Measurements from ENCODE around the gene FGD5. TPM values are rescaled to one million over a fixed set of nuclear protein-coding genes. Genes with fewer than 3 reads are reported as not detected.

The FGD5 gene
- total RNA-seq, 1 donor from 2014 or later: 15.3 TPM

DNA sequence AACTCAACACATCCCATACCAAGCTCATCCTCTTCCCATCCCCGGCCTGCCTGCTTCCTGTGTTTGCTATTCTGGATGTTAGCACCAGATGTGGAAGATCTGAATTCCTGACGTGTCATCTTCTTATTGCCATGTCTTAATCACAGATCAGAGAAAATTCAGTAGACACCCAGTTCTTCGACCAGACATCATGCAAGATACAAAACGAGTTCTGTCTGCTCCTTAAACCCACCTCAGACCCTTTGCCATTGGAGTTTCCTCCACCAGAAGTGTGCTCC, 52.0 kb downstream of the FGD5 start:
- no peak overlapping the region for H3K27ac Mint-ChIP-seq
- TF ChIP-seq, protein P1, sequence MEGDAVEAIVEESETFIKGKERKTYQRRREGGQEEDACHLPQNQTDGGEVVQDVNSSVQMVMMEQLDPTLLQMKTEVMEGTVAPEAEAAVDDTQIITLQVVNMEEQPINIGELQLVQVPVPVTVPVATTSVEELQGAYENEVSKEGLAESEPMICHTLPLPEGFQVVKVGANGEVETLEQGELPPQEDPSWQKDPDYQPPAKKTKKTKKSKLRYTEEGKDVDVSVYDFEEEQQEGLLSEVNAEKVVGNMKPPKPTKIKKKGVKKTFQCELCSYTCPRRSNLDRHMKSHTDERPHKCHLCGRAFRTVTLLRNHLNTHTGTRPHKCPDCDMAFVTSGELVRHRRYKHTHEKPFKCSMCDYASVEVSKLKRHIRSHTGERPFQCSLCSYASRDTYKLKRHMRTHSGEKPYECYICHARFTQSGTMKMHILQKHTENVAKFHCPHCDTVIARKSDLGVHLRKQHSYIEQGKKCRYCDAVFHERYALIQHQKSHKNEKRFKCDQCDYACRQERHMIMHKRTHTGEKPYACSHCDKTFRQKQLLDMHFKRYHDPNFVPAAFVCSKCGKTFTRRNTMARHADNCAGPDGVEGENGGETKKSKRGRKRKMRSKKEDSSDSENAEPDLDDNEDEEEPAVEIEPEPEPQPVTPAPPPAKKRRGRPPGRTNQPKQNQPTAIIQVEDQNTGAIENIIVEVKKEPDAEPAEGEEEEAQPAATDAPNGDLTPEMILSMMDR (conservative IDR thresholded peaks at IDR 0.05): no peak
- H3K36me3 Mint-ChIP-seq: no peaks in the 10 kb centered on the region
- no peak for DNase-seq (ENCODE audit: extremely low spot score, unreplicated experiment)
- no peak overlapping the region for H3K4me3 Mint-ChIP-seq
- H3K4me1 Mint-ChIP-seq (ENCODE audit: unreplicated experiment): no peaks in the 10 kb centered on the region
- no peaks in the 10 kb centered on the region for H3K9me3 Mint-ChIP-seq
- H3K27me3 Mint-ChIP-seq: peaks cover 23% of the 10 kb centered on the region

DNA sequence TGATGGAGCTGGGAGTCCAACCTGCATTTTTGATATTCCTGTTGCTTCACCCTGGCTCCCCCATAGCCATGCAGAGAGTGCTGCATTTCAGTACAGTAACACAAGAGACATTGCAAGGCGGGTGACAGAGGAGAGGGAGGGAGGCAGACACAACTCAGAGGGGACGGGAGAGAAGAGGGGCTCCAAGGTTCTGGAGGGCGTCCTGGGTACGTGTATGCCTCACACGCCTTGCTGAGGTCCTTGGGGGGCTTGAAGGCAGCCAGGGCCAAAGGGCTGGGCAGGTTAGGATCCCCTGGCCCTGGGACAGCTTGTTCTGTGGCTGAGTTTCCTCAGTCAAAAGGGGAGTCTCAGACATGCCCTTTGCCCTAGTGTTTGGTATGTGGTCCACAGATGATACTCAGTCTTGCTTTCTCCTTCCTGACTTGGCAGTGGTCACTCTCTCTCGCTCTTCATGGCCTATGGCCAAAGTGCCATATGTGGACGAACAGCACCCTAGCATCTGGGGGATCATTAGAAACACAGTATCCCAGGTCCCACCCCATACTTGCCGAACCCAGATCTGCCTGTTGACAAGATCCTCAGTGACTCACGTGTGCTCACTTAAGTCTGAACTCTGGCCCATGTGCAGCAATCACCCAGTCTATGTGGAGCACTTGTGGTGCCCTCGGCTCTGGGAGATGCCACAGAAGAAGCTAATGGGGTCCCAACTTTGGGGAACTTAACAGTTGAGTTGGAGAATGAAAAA, 52.9 kb downstream of the FGD5 start:
- H3K9me3 Mint-ChIP-seq: no peaks in the 10 kb centered on the region
- H3K4me3 Mint-ChIP-seq: no peak overlapping the region
- H3K36me3 Mint-ChIP-seq: no peaks in the 10 kb centered on the region
- TF ChIP-seq, protein P1 (conservative IDR thresholded peaks at IDR 0.05): no peak
- H3K27ac Mint-ChIP-seq: no peak overlapping the region
- H3K4me1 Mint-ChIP-seq (ENCODE audit: unreplicated experiment): peaks cover 2% of the 10 kb centered on the region
- DNase-seq (ENCODE audit: extremely low spot score, unreplicated experiment): no peak
- peaks cover 23% of the 10 kb centered on the region for H3K27me3 Mint-ChIP-seq

DNA sequence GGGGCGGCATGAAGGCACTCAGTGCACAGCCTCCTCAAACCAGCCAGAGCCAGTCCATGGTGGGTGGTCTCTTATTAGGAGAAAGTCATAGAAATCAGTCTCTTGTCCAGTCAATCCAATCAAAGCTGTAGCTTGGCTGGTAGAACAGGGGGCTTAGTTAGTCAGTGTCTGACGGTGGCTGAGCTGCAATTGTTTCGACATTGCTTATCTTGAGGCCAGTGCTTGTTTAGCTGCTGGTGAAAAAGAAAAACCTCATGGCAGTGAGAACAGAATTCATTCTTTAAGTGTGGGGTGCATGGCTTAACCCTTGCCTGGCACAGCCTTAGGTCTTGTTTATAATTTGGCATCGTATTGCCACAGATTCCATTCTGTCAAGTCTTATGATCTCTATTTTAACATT, 53.9 kb downstream of the FGD5 start:
- no peaks in the 10 kb centered on the region for H3K9me3 Mint-ChIP-seq
- H3K4me3 Mint-ChIP-seq: no peak overlapping the region
- H3K27me3 Mint-ChIP-seq: peaks cover 17% of the 10 kb centered on the region
- TF ChIP-seq, protein P1 (conservative IDR thresholded peaks at IDR 0.05): no peak
- peaks cover 12% of the 10 kb centered on the region for H3K4me1 Mint-ChIP-seq (ENCODE audit: unreplicated experiment)
- H3K36me3 Mint-ChIP-seq: no peaks in the 10 kb centered on the region
- no peak for DNase-seq (ENCODE audit: extremely low spot score, unreplicated experiment)
- H3K27ac Mint-ChIP-seq: no peak overlapping the region

DNA sequence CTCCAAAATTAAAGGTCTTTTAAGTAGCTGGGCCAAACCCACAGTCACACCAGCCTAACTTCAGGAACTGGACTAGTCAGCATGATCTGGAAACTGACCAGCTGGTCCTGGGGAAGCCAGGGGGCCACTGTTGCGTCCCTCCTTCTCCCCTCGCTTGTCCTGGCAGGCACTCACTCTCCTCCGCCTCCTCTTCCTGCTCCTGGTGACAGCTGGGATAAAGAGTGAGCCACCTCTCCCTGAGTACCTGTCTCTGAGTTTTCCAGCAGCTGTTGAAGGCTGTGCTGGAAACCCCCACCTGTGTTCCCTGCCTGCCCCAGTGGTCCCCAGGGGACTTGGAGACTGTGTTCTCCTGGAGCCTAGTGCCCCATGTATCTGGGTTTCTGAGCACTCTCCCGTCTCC, 56.0 kb downstream of the FGD5 start:
- peaks cover 9% of the 10 kb centered on the region for H3K27me3 Mint-ChIP-seq
- peaks cover 21% of the 10 kb centered on the region for H3K4me1 Mint-ChIP-seq (ENCODE audit: unreplicated experiment)
- TF ChIP-seq, protein P1 (conservative IDR thresholded peaks at IDR 0.05): no peak
- no peaks in the 10 kb centered on the region for H3K36me3 Mint-ChIP-seq
- no peak overlapping the region for H3K4me3 Mint-ChIP-seq
- H3K27ac Mint-ChIP-seq: no peak overlapping the region
- DNase-seq (ENCODE audit: extremely low spot score, unreplicated experiment): no peak
- no peaks in the 10 kb centered on the region for H3K9me3 Mint-ChIP-seq

DNA sequence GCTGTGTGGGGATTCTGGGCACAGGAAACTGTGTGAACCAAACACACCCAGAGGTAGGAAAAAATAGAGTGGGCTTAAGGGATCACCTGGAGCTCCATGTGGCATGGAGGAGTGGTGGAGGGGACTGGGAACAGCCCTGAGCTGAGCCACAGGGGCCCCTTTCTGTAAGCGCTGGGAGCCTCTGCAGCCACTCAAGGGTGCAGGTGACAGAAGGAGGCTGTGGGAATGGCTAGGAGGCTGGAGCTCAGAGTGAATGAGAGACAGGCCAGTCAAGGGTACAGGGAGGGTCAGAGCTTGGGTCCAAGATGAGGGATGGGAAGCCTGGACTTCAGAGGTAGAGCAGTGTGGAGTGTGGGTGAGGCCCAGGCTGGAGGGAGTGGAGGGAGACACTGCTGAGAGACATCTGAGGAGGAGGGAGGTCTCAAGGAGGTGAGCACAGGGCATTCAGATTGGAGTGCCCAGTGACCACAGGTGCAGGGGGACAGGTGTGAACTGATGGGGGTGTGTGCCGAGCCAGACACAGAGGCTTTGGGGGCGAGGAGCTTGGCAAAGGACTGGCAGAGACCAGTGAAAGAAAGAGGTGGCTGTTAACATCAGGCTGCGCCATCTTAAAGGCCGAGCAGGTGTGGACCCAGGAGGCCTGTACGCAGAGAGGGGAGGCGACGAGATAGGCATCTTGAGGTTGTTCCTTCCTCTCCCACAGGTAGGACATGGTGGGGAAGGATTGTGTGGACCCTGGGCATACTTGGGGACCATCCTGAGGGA, 56.8 kb downstream of the FGD5 start:
- Mint-ChIP-seq H3K27me3 (peaks cover 6% of the 10 kb centered on the region), H3K9me3 (no peaks in the 10 kb centered on the region), H3K36me3 (no peaks in the 10 kb centered on the region), H3K4me1 (ENCODE audit: unreplicated experiment) (peaks cover 21% of the 10 kb centered on the region), H3K4me3 (no peak overlapping the region), H3K27ac (no peak overlapping the region)
- TF ChIP-seq, protein P1 (conservative IDR thresholded peaks at IDR 0.05): no peak
- no peak for DNase-seq (ENCODE audit: extremely low spot score, unreplicated experiment)

Data from type B pancreatic cell (in vitro differentiated cells).